Tibial artery (tissue), 4 donors: ENCODE results near the gene KCTD12.

Experiments
- DNase-seq, 2 donors: peaks; one replicate each; pipeline ENCODE4 v3.0.0-alpha.2; 2019
- H3K27ac ChIP-seq, 2 donors: fragments of 200-600 bp; sonication (generic) in 1 of 2; 1 replicate in 1 of 2; 2 replicates in 1 of 2; pipeline ENCODE4 v1.5.1; 2018 to 2019; ENCODE audit warnings: mild to moderate bottlenecking in 1 of 2
- H3K27me3 ChIP-seq, 2 donors: fragments of 200-600 bp; sonication (generic) in 1 of 2; one replicate each; pipeline versions ENCODE4 v1.5.1 to v1.6.0; 2016 to 2019
- H3K36me3 ChIP-seq, 3 donors: fragments of 200-600 bp; sonication (generic) in 2 of 3; one replicate each; pipeline ENCODE4 v1.5.1; 2016 to 2019; ENCODE audit warnings: mild to moderate bottlenecking in 2 of 3
- H3K4me1 ChIP-seq, 4 donors: fragments of 200-600 bp; sonication (generic) in 2 of 4; 1 replicate in 3 of 4; 2 replicates in 1 of 4; pipeline ENCODE4 v1.5.1; 2016 to 2019
- H3K4me3 ChIP-seq, 2 donors: fragments of 200-600 bp; sonication (generic) in 1 of 2; 1 replicate in 1 of 2; 2 replicates in 1 of 2; pipeline ENCODE4 v1.5.1; 2018 to 2019; ENCODE audit warnings: mild to moderate bottlenecking in 2 of 2
- H3K9me3 ChIP-seq, 3 donors: fragments of 200-600 bp; sonication (generic) in 1 of 3; one replicate each; pipeline ENCODE4 v1.5.1; 2016 to 2019
- intact Hi-C: fragments of 100-400 bp; cut with DNase I; formaldehyde crosslinking; loops from one replicate; pipeline ENCODE4 v1.15.0; 2023; ENCODE audit warnings: low total_unique reads
- TF ChIP-seq, protein P1 (sequence below), 2 experiments: fragments of 200-600 bp in 1 of 2; fragments of 450-650 bp in 1 of 2; IDR thresholded peaks; one replicate each; pipeline ENCODE4 v1.5.1; 2017 to 2019; ENCODE audit warnings: antibody characterized with exemption in 2 of 2, mild to moderate bottlenecking in 1 of 2, moderate library complexity in 1 of 2

The KCTD12 gene

DNA sequence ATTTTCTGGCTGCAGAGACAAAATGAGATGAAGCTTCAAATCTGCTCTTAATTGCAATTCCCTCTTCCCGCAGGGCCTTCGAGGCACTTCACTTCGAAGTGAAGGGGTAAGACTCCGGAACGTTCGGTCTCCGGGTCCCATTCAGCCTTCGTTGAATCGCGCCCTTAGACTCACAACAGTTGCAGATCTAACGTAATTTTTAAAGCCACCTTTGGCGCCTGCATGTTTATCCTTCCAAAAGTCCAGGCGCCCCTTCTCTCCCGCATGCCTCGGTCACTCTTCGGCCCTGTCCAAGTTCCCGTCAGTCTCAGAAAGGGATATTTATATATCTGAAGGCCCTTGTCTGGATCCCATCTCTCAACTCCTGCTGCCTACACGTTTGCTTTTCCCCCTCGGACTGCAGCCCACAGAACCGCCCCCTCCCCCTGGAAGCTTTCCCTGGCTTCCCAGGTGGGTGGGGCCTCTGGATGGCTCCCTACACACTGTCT, 915 bp upstream of the KCTD12 start:
- Histone ChIP-seq H3K4me3 (peak overlapping the region; percentile 69 to 78), H3K4me1 (peaks cover 0 to 27% (median 11%) of the 10 kb centered on the region in 4 donors), H3K36me3 (no peaks in the 10 kb centered on the region), H3K27me3 (no peaks in the 10 kb centered on the region), H3K9me3 (no peaks in the 10 kb centered on the region), H3K27ac (peak overlapping the region; percentile 87 to 88)
- DNase-seq: no peak
- TF ChIP-seq, protein P1, sequence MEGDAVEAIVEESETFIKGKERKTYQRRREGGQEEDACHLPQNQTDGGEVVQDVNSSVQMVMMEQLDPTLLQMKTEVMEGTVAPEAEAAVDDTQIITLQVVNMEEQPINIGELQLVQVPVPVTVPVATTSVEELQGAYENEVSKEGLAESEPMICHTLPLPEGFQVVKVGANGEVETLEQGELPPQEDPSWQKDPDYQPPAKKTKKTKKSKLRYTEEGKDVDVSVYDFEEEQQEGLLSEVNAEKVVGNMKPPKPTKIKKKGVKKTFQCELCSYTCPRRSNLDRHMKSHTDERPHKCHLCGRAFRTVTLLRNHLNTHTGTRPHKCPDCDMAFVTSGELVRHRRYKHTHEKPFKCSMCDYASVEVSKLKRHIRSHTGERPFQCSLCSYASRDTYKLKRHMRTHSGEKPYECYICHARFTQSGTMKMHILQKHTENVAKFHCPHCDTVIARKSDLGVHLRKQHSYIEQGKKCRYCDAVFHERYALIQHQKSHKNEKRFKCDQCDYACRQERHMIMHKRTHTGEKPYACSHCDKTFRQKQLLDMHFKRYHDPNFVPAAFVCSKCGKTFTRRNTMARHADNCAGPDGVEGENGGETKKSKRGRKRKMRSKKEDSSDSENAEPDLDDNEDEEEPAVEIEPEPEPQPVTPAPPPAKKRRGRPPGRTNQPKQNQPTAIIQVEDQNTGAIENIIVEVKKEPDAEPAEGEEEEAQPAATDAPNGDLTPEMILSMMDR (IDR thresholded peaks at IDR 0.05): no peak
- intact Hi-C loops: loop anchor here (10.0 kb wide), 3 partner anchors 98 to 1192 kb away; no protein-coding TSS in a partner anchor

DNA sequence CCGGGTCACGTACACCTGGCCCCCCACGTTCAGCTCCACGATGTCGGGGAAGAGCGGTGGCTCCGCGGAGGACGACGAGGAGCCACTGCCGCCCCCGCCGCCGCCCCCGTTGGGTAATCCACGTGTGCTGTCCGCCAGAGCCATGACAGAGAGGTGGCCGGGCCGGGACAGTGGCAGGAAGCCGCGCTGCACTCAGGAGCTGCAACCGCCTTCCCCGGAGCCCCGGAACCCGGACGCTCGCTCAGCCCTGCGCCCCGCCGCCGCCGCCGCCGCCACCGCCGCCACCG, 257 bp downstream of the KCTD12 start:
- no peak for DNase-seq
- Histone ChIP-seq H3K27ac (peak overlapping the region; percentile 87 to 88), H3K4me3 (peak overlapping the region; percentile 69 to 78), H3K27me3 (no peaks in the 10 kb centered on the region), H3K36me3 (no peaks in the 10 kb centered on the region), H3K9me3 (no peaks in the 10 kb centered on the region), H3K4me1 (peaks cover 0 to 27% (median 12%) of the 10 kb centered on the region in 4 donors)
- TF ChIP-seq, protein P1 (IDR thresholded peaks at IDR 0.05): no peak
- intact Hi-C loops: loop anchor here (10.0 kb wide), 3 partner anchors 99 to 1191 kb away; no protein-coding TSS in a partner anchor

DNA sequence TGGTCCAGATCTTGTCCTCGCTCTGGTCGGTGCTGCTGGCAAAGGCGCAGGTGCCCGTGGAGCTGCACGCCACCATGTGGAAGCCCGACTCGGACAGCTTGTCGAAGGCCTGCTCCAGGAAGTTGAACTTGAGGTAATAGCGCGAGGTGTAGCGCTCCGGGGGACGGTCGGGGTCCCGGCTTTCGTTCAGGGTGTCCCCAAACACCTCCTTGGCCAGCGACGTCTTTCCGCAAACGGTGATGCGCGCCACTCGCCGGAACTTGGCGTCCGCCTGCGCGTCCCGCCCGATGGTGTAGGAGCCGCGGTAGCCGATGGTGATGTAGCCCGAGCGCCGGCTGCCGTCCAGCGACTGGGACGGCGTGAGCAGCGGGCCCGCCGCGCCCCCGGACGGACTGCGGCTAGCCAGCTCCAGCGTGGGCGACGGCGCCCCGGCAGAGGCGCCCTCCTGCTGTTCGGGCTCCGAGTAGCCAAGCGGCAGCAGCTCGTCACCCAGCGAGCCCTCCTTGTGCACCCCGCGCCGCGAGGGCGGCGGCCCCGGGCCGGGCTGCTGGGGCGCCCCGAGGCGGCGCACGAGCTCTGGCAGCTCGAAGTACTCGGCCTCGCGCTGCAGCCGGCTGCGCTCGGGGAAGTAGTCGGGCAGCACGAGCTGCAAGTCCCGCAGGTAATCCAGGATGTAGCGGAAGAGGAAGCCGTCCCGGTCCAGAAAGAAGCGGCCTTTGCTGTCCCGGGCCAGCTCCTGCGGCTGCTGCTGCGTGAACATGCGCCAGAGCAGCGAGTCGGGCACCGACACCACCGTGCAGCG, 801 bp downstream of the KCTD12 start:
- peak overlapping the region; percentile 69 to 78 for H3K4me3 ChIP-seq
- peaks cover 0 to 27% (median 12%) of the 10 kb centered on the region in 4 donors for H3K4me1 ChIP-seq
- intact Hi-C loops: loop anchor here (10.0 kb wide), 3 partner anchors 99 to 1191 kb away; no protein-coding TSS in a partner anchor
- no peaks in the 10 kb centered on the region for H3K27me3 ChIP-seq
- no peaks in the 10 kb centered on the region for H3K9me3 ChIP-seq
- H3K36me3 ChIP-seq: no peaks in the 10 kb centered on the region
- peak; percentile 73 to 86 for DNase-seq
- TF ChIP-seq, protein P1 (IDR thresholded peaks at IDR 0.05): peak in 1 of 2 experiments; percentile 28
- H3K27ac ChIP-seq: peak overlapping the region; percentile 87 to 88

DNA sequence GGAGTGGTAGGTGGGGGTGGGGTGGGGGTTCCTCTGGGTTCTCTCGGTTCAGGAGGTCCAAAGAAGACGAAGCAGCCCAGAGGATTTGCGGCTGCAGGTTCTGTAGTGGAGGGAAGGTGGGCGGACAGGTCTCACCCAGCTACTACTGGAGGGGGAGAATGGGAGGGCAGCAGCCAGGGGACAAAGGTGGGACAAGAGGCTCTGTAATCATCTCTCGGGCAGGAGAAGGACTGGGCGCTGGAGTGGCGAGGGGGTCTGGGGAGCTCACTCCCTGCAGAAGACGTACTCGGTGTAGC, 1.4 kb downstream of the KCTD12 start:
- TF ChIP-seq, protein P1 (IDR thresholded peaks at IDR 0.05): no peak
- DNase-seq: no peak
- Histone ChIP-seq H3K4me3 (peak overlapping the region; percentile 69 to 78), H3K4me1 (peaks cover 0 to 27% (median 12%) of the 10 kb centered on the region in 4 donors), H3K27ac (peak overlapping the region; percentile 87 to 88), H3K27me3 (no peaks in the 10 kb centered on the region), H3K36me3 (no peaks in the 10 kb centered on the region), H3K9me3 (no peaks in the 10 kb centered on the region)
- intact Hi-C loops: loop anchor here (10.0 kb wide), 3 partner anchors 100 to 1190 kb away; no protein-coding TSS in a partner anchor

DNA sequence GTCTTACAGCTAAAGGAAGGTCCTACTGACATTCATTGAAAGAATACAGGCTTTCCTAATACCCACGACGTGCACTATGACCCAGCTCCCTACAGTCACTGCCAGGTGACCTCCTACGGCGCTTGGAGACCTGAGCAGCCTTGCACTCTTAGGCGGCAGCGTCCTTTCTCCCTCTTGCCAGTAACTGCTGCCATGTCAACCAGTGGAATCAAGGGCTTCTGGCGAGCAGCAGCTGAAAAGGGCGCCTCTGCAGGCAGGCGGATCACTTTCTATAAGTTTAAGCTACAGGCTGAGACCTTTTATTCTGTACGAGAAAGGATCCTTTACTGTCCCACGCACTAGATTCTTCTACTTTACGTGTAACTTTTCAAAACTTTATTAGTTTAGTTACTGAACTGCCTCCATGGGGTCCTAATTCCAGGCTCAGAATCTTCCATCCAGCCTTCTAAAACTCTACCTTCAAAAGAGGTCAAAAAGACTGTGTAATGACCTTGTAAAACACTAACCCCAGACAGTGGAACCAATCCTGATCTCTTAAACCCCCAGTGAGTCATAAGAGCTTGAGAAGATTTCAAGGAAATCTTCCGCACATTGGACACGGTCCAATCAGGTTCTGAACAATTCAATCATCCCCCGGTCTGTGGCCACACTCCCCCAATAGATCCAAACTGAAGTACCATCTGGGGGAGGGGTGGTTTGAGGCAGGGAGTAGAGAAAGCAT, 1.9 kb downstream of the KCTD12 start:
- intact Hi-C loops: loop anchor here (10.0 kb wide), 3 partner anchors 100 to 1190 kb away; no protein-coding TSS in a partner anchor

More for the DNA sequence above, 1.9 kb downstream of the KCTD12 start:
- TF ChIP-seq, protein P1 (IDR thresholded peaks at IDR 0.05): no peak
- Histone ChIP-seq H3K9me3 (no peaks in the 10 kb centered on the region), H3K4me1 (peaks cover 0 to 27% (median 12%) of the 10 kb centered on the region in 4 donors), H3K4me3 (peak overlapping the region; percentile 69 to 78), H3K27me3 (no peaks in the 10 kb centered on the region), H3K27ac (peak overlapping the region; percentile 87 to 88), H3K36me3 (no peaks in the 10 kb centered on the region)
- DNase-seq: peak in 1 of 2 donors; percentile 34
